CD4-positive, CD25-positive, alpha-beta regulatory T cell (primary cell): ENCODE results near the gene PRR16. TPM values are rescaled to one million over a fixed set of nuclear protein-coding genes. Genes with fewer than 3 reads are reported as not detected.
A peak's percentile ranks its signal among the peaks of the same experiment; 100 is the strongest.
"Not testable (repeated sequence)": the region's sequence is repeated elsewhere in the genome, so short reads cannot be mapped to it uniquely, and the experiment has no call there.

Experiments used
- ATAC-seq, 2 donors: fragments of 150-1000 bp; cut with Tn5 transposase; one replicate each; pipeline ENCODE4 v1.10.0; 2021; ENCODE audit warnings: low read depth in 2 of 2, moderate number of reproducible peaks in 2 of 2, moderate library complexity in 1 of 2
- DNase-seq, 3 donors: peaks; one replicate each; pipeline versions ENCODE4 v3.0.0 to v3.0.0-alpha.2; 2012 to 2022; ENCODE audit warnings: mixed read lengths in 1 of 3
- H3K27ac ChIP-seq: one replicate; pipeline ENCODE4 v1.7.0; 2013; ENCODE audit warnings: mild to moderate bottlenecking, low read length; ENCODE audit not compliant: insufficient read depth, poor library complexity, severe bottlenecking
- H3K27me3 ChIP-seq: one replicate; pipeline ENCODE4 v1.7.0; 2013; ENCODE audit warnings: low read length; ENCODE audit not compliant: control insufficient read depth, insufficient read depth
- H3K36me3 ChIP-seq: one replicate; pipeline ENCODE4 v1.7.0; 2013; ENCODE audit warnings: mild to moderate bottlenecking, low read length, moderate library complexity; ENCODE audit not compliant: control insufficient read depth, insufficient read depth
- H3K4me1 ChIP-seq: 2 replicates; pipeline ENCODE4 v1.7.0; 2013; ENCODE audit warnings: mild to moderate bottlenecking, low read length; ENCODE audit not compliant: insufficient read depth, control insufficient read depth, poor library complexity, severe bottlenecking
- H3K4me3 ChIP-seq: one replicate; pipeline ENCODE4 v1.7.0; 2013; ENCODE audit warnings: low read depth, mild to moderate bottlenecking, low read length, moderate library complexity
- H3K9me3 ChIP-seq, 2 experiments: 1 replicate in 1 of 2; 2 replicates in 1 of 2; pipeline ENCODE4 v1.7.0; 2013; ENCODE audit warnings: low read length in 2 of 2, mild to moderate bottlenecking in 1 of 2, moderate library complexity in 1 of 2; ENCODE audit not compliant: control insufficient read depth in 2 of 2
- H3K27ac Mint-ChIP-seq, 3 donors: one replicate each; pipeline ENCODE4 v1.8.0; 2020 to 2022; ENCODE audit warnings: mild to moderate bottlenecking in 3 of 3, mixed read lengths in 3 of 3, moderate library complexity in 2 of 3
- H3K27me3 Mint-ChIP-seq: one replicate; pipeline ENCODE4 v1.8.0; 2022; ENCODE audit warnings: mild to moderate bottlenecking, mixed read lengths
- H3K36me3 Mint-ChIP-seq: one replicate; pipeline ENCODE4 v1.8.0; 2020; ENCODE audit warnings: mixed read lengths
- H3K4me1 Mint-ChIP-seq, 4 donors: one replicate each; pipeline ENCODE4 v1.8.0; 2020 to 2022; ENCODE audit warnings: mixed read lengths in 4 of 4, mild to moderate bottlenecking in 1 of 4
- H3K4me3 Mint-ChIP-seq, 4 donors: one replicate each; pipeline ENCODE4 v1.8.0; 2020 to 2022; ENCODE audit warnings: mild to moderate bottlenecking in 4 of 4, mixed read lengths in 4 of 4, moderate library complexity in 3 of 4
- H3K9me3 Mint-ChIP-seq, 7 donors: one replicate each; pipeline ENCODE4 v1.8.0; 2020 to 2022; ENCODE audit warnings: mixed read lengths in 7 of 7, mild to moderate bottlenecking in 3 of 7, moderate library complexity in 2 of 7
- polyA plus RNA-seq, 4 donors: library from polyadenylated mRNA; unstranded; fragments of 300-500 nt; fragmentation: Illumina TruSeq; gene quantifications; one replicate each; pipeline ENCODE4 v1.2.3, GENCODE V29; 2021
- total RNA-seq: library from RNA; stranded (reverse); gene quantifications from one replicate; pipeline ENCODE4 v1.2.3, GENCODE V29; 2022

The PRR16 gene
- total and polyA plus RNA-seq, 5 donors from 2014 or later: not detected

- no peaks in the 10 kb centered on the region for H3K36me3 Mint-ChIP-seq
- Histone ChIP-seq H3K4me1 (no peaks in the 10 kb centered on the region), H3K27me3 (no peaks in the 10 kb centered on the region), H3K4me3 (no peak overlapping the region), H3K27ac (no peak overlapping the region), H3K9me3 (no peaks in the 10 kb centered on the region), H3K36me3 (no peaks in the 10 kb centered on the region)
- H3K4me3 Mint-ChIP-seq: no peak overlapping the region
- H3K27me3 Mint-ChIP-seq: no peaks in the 10 kb centered on the region
- H3K4me1 Mint-ChIP-seq: no peaks in the 10 kb centered on the region
- ATAC-seq (no peak), DNase-seq (no peak)
- peaks cover 3 to 20% (median 5%) of the 10 kb centered on the region in 7 donors for H3K9me3 Mint-ChIP-seq
- no peak overlapping the region for H3K27ac Mint-ChIP-seq
These were observed 228.2 kb downstream of the PRR16 start for GRCh38 chr5:120692325-120692724.

- Mint-ChIP-seq H3K36me3 (no peaks in the 10 kb centered on the region), H3K27me3 (no peaks in the 10 kb centered on the region), H3K4me1 (no peaks in the 10 kb centered on the region), H3K4me3 (no peak overlapping the region), H3K27ac (peak overlapping the region in 1 of 3 donors; percentile 57), H3K9me3 (peaks cover 3 to 24% (median 9%) of the 10 kb centered on the region in 7 donors)
- ATAC-seq (no peak), DNase-seq (no peak)
- H3K27me3 ChIP-seq: no peaks in the 10 kb centered on the region
- H3K27ac ChIP-seq: no peak overlapping the region
- no peak overlapping the region for H3K4me3 ChIP-seq
- H3K9me3 ChIP-seq: no peaks in the 10 kb centered on the region
- H3K4me1 ChIP-seq: no peaks in the 10 kb centered on the region
- H3K36me3 ChIP-seq: no peaks in the 10 kb centered on the region
These were observed 231.3 kb downstream of the PRR16 start for GRCh38 chr5:120695368-120695880.

- H3K36me3 Mint-ChIP-seq: no peaks in the 10 kb centered on the region
- ATAC-seq (no peak), DNase-seq (no peak)
- no peaks in the 10 kb centered on the region for H3K9me3 ChIP-seq
- H3K27ac Mint-ChIP-seq: no peak overlapping the region
- H3K9me3 Mint-ChIP-seq: peaks cover 3 to 29% (median 13%) of the 10 kb centered on the region in 7 donors
- no peak overlapping the region for H3K27ac ChIP-seq
- H3K4me3 Mint-ChIP-seq: no peak overlapping the region
- no peaks in the 10 kb centered on the region for H3K4me1 ChIP-seq
- no peaks in the 10 kb centered on the region for H3K4me1 Mint-ChIP-seq
- H3K27me3 Mint-ChIP-seq: no peaks in the 10 kb centered on the region
- no peaks in the 10 kb centered on the region for H3K36me3 ChIP-seq
- H3K27me3 ChIP-seq: no peaks in the 10 kb centered on the region
- H3K4me3 ChIP-seq: no peak overlapping the region
These were observed 233.0 kb downstream of the PRR16 start for GRCh38 chr5:120697147-120697546.

- H3K4me3 ChIP-seq, H3K4me1 Mint-ChIP-seq, H3K36me3 ChIP-seq, H3K27me3 ChIP-seq, DNase-seq, H3K27me3 Mint-ChIP-seq, H3K36me3 Mint-ChIP-seq, H3K9me3 ChIP-seq, H3K4me3 Mint-ChIP-seq, H3K27ac Mint-ChIP-seq, H3K27ac ChIP-seq, H3K4me1 ChIP-seq, ATAC-seq: not testable (repeated sequence)
- peaks cover 3 to 29% (median 13%) of the 10 kb centered on the region in 7 donors for H3K9me3 Mint-ChIP-seq
These were observed 233.7 kb downstream of the PRR16 start for GRCh38 chr5:120697670-120698327.

GRCh38 chr5:120700653-120701052 lies 236.6 kb downstream of the PRR16 start:
- not testable (repeated sequence) for H3K4me3 ChIP-seq, H3K4me1 ChIP-seq, H3K36me3 Mint-ChIP-seq, H3K36me3 ChIP-seq, ATAC-seq, H3K4me3 Mint-ChIP-seq, H3K27me3 Mint-ChIP-seq, H3K27ac Mint-ChIP-seq, H3K4me1 Mint-ChIP-seq, H3K27ac ChIP-seq, H3K9me3 ChIP-seq, H3K27me3 ChIP-seq, DNase-seq
- H3K9me3 Mint-ChIP-seq: peaks cover 0 to 22% (median 4%) of the 10 kb centered on the region in 7 donors

GRCh38 chr5:120702817-120703538 lies 238.9 kb downstream of the PRR16 start:
- not testable (repeated sequence) for H3K27ac ChIP-seq, H3K4me3 Mint-ChIP-seq, ATAC-seq, H3K36me3 Mint-ChIP-seq, H3K27me3 ChIP-seq, H3K27me3 Mint-ChIP-seq, DNase-seq, H3K9me3 ChIP-seq, H3K36me3 ChIP-seq, H3K4me1 Mint-ChIP-seq, H3K27ac Mint-ChIP-seq, H3K4me1 ChIP-seq, H3K4me3 ChIP-seq
- H3K9me3 Mint-ChIP-seq: peaks cover 0 to 17% (median 4%) of the 10 kb centered on the region in 7 donors

- H3K9me3 Mint-ChIP-seq: peaks cover 0 to 12% (median 6%) of the 10 kb centered on the region in 7 donors
- no peak overlapping the region for H3K4me3 Mint-ChIP-seq
- H3K9me3 ChIP-seq: no peaks in the 10 kb centered on the region
- no peaks in the 10 kb centered on the region for H3K4me1 Mint-ChIP-seq
- no peak for ATAC-seq
- H3K27me3 ChIP-seq: no peaks in the 10 kb centered on the region
- H3K27me3 Mint-ChIP-seq: no peaks in the 10 kb centered on the region
- no peaks in the 10 kb centered on the region for H3K36me3 Mint-ChIP-seq
- H3K4me3 ChIP-seq: no peak overlapping the region
- DNase-seq: no peak
- no peaks in the 10 kb centered on the region for H3K4me1 ChIP-seq
- H3K36me3 ChIP-seq: no peaks in the 10 kb centered on the region
- no peak overlapping the region for H3K27ac Mint-ChIP-seq
- H3K27ac ChIP-seq: no peak overlapping the region
These were observed 240.0 kb downstream of the PRR16 start for GRCh38 chr5:120703918-120704587.
